ENCODE results near the gene KRTAP4-11. TPM values are rescaled to one million over a fixed set of nuclear protein-coding genes. Genes with fewer than 3 reads are reported as not detected.
"Not testable (repeated sequence)": the region's sequence is repeated elsewhere in the genome, so short reads cannot be mapped to it uniquely, and the experiment has no call there.

KRTAP4-11 gene
- total RNA-seq, 4 donors from 2014 or later, result not detected

DNA sequence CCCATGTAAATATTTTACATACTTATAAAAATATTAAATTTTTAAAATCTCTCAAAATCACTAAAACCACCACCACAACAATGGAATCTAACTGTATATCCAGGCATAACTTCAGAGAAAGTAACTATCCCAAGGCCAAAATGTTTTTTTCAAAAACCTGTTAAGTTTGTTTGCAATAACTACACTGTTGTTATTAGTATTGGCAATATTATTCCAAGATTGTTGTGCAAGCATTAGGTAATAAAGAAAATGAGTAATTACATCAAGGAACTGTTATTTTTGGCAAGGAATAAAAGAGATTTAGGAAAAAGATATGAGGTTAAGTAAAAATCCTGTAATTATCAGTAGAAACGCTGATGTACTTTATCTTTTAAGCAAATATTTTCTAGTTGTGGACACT, 9.2 kb upstream of the KRTAP4-11 start:
- H3K27ac ChIP-seq, result no peak overlapping the region
- peaks cover 12% of the 10 kb centered on the region for H3K27me3 ChIP-seq
- no peaks in the 10 kb centered on the region for H3K9me3 ChIP-seq
- WGBS, 2 donors (ENCODE audit: low coverage in 1 of 2), result 54 to 70% methylated on average over 1 of the region's 1 CpG
- intact Hi-C loops (cut with DNase I; ENCODE audit: low total_unique reads), result no loop called here
- in situ Hi-C loops (cut with MboI; ENCODE audit: low pct_ligation_motif_present in 1 of 4, low pct_unique_long_range_greater_than_20kb in 1 of 4, low sequenced_read_pairs in 3 of 4), result no loop called here
- DNase-seq, result no peak
- TF ChIP-seq, protein P1, sequence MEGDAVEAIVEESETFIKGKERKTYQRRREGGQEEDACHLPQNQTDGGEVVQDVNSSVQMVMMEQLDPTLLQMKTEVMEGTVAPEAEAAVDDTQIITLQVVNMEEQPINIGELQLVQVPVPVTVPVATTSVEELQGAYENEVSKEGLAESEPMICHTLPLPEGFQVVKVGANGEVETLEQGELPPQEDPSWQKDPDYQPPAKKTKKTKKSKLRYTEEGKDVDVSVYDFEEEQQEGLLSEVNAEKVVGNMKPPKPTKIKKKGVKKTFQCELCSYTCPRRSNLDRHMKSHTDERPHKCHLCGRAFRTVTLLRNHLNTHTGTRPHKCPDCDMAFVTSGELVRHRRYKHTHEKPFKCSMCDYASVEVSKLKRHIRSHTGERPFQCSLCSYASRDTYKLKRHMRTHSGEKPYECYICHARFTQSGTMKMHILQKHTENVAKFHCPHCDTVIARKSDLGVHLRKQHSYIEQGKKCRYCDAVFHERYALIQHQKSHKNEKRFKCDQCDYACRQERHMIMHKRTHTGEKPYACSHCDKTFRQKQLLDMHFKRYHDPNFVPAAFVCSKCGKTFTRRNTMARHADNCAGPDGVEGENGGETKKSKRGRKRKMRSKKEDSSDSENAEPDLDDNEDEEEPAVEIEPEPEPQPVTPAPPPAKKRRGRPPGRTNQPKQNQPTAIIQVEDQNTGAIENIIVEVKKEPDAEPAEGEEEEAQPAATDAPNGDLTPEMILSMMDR (IDR thresholded peaks at IDR 0.05), result no peak
- TF ChIP-seq POLR2A (IDR thresholded peaks at IDR 0.05) (no peak), POLR2AphosphoS5 (IDR thresholded peaks at IDR 0.05) (no peak), EP300 (IDR thresholded peaks at IDR 0.05; ENCODE audit: low read depth) (no peak)
- no peaks in the 10 kb centered on the region for H3K36me3 ChIP-seq
- no peak overlapping the region for H3K4me3 ChIP-seq
- H3K4me1 ChIP-seq, result no peaks in the 10 kb centered on the region

DNA sequence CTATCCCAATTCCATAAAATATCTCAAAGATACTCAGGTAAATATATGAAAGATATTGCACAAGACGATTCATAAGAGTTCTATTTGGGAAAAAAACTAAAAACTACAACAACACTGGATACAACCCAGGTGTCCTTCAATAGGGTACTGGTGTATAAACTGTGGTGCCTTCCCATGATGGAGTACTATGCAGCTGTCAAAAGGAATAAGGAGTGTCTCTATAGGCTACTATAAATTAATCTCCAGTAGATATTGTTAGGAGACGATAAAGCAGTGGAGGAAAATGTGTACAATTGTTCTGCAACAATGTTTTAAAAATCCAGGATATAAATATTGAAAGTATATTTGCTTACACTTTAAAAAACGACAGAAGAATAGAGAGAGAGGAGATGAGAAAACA, 8.2 kb upstream of the KRTAP4-11 start:
- no peak for DNase-seq
- Histone ChIP-seq H3K9me3 (no peaks in the 10 kb centered on the region), H3K4me1 (no peaks in the 10 kb centered on the region), H3K27me3 (peaks cover 12% of the 10 kb centered on the region), H3K27ac (no peak overlapping the region), H3K4me3 (no peak overlapping the region), H3K36me3 (no peaks in the 10 kb centered on the region)
- intact Hi-C loops (cut with DNase I; ENCODE audit: low total_unique reads) (no loop called here), in situ Hi-C loops (cut with MboI; ENCODE audit: low pct_ligation_motif_present in 1 of 4, low pct_unique_long_range_greater_than_20kb in 1 of 4, low sequenced_read_pairs in 3 of 4) (no loop called here)
- WGBS, 2 donors (ENCODE audit: low coverage in 1 of 2), result 76 to 79% methylated on average over 3 of the region's 3 CpGs
- TF ChIP-seq, protein P1 (IDR thresholded peaks at IDR 0.05), result no peak
- no peak for TF ChIP-seq POLR2A (IDR thresholded peaks at IDR 0.05)
- no peak for TF ChIP-seq EP300 (IDR thresholded peaks at IDR 0.05; ENCODE audit: low read depth)
- no peak for TF ChIP-seq POLR2AphosphoS5 (IDR thresholded peaks at IDR 0.05)

DNA sequence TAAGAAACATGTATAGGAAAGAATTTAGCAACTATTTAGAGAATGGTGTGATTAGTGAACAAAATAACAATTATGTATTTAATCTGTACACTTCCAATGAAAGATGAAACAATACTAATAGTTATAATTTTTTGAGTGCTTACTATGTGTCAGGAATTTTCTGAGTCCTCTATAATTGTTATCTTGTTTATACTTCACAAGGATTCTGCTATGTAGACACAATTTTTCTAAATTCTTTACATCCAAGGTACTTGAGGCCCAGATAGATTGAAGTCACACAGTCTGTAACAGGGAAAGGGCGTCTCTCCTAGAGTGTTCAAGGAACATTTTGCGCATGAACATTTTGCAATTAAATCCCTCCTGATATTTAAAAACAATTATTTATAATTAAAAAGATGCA, 6.9 kb upstream of the KRTAP4-11 start:
- intact Hi-C loops (cut with DNase I; ENCODE audit: low total_unique reads), result no loop called here
- H3K36me3 ChIP-seq, result no peaks in the 10 kb centered on the region
- H3K27ac ChIP-seq, result no peak overlapping the region
- no peak for DNase-seq
- H3K27me3 ChIP-seq, result peaks cover 12% of the 10 kb centered on the region
- no peak overlapping the region for H3K4me3 ChIP-seq
- no peaks in the 10 kb centered on the region for H3K9me3 ChIP-seq
- 89 to 94% methylated on average over 2 of the region's 2 CpGs for WGBS, 2 donors (ENCODE audit: low coverage in 1 of 2)
- TF ChIP-seq POLR2AphosphoS5 (IDR thresholded peaks at IDR 0.05) (no peak), POLR2A (IDR thresholded peaks at IDR 0.05) (no peak), EP300 (IDR thresholded peaks at IDR 0.05; ENCODE audit: low read depth) (no peak)
- TF ChIP-seq, protein P1 (IDR thresholded peaks at IDR 0.05), result no peak
- in situ Hi-C loops (cut with MboI; ENCODE audit: low pct_ligation_motif_present in 1 of 4, low pct_unique_long_range_greater_than_20kb in 1 of 4, low sequenced_read_pairs in 3 of 4), result no loop called here
- no peaks in the 10 kb centered on the region for H3K4me1 ChIP-seq

DNA sequence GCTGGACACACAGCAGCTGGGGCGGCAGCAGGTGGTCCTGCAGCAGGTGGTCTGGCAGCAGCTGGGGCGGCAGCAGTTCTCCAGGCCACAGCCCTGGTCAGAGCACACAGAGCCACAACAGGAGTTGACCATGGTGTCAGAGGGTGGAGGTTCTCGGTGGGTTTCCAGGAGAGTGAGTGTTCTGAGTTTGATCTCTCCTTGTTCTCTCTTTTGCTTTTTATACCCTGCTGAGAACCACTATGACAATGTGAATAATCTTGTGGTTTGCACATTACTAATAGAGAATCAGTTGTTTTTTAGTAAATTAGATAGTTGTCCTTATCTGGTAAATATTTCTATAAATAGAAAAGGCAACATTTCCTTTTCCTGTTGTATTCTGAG, 5.8 kb upstream of the KRTAP4-11 start, which contains the start of gene KRTAP4-12:
KRTAP4-12 (minus strand) TSS at position 192 of the 381 bp plus-strand sequence; CDS start at position 132, 60 bp downstream.
- 81% methylated on average over 3 of the region's 3 CpGs; no CpG with 5 or more reads in 1 of the 2 donors for WGBS, 2 donors (ENCODE audit: low coverage in 1 of 2)
- in situ Hi-C loops (cut with MboI; ENCODE audit: low pct_ligation_motif_present in 1 of 4, low pct_unique_long_range_greater_than_20kb in 1 of 4, low sequenced_read_pairs in 3 of 4); H3K36me3 ChIP-seq; intact Hi-C loops (cut with DNase I; ENCODE audit: low total_unique reads); DNase-seq; H3K4me1 ChIP-seq; H3K4me3 ChIP-seq; H3K27ac ChIP-seq; H3K9me3 ChIP-seq: not testable (repeated sequence)
- H3K27me3 ChIP-seq, result peaks cover 12% of the 10 kb centered on the region

DNA sequence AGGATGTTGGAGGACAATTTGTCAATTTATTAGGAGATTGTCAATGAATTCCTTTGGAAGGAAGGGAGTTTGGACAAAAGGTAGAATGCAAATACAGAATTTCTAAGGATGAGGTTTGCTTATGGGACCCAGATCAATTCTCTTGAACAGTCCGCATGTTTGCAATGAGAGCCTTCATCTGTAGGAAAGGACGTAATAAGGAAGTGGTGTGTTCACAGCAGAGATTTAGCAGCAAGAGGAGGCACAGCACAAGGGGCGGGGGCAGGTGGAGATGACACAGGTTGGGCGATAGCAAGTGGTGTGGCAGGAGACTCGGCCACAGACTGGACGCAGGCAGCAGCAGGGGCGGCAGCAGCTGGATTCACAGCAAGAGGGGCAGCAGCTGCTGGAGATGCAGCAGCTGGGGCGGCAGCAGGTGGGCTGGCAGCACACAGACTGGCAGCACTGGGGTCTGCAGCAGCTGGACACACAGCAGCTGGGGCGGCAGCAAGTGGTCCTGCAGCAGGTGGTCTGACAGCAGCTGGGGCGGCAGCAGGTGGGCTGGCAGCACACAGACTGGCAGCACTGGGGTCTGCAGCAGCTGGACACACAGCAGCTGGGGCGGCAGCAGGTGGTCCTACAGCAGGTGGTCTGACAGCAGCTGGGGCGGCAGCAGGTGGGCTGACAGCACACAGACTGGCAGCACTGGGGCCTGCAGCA, 5.3 kb upstream of the KRTAP4-11 start:
- H3K4me1 ChIP-seq; H3K27ac ChIP-seq; H3K9me3 ChIP-seq; in situ Hi-C loops (cut with MboI; ENCODE audit: low pct_ligation_motif_present in 1 of 4, low pct_unique_long_range_greater_than_20kb in 1 of 4, low sequenced_read_pairs in 3 of 4); H3K36me3 ChIP-seq; H3K4me3 ChIP-seq; DNase-seq; intact Hi-C loops (cut with DNase I; ENCODE audit: low total_unique reads): not testable (repeated sequence)
- WGBS, 2 donors (ENCODE audit: low coverage in 1 of 2), result 65 to 83% methylated on average over 2 to 12 of the region's 12 CpGs
- H3K27me3 ChIP-seq, result peaks cover 12% of the 10 kb centered on the region

Data from transverse colon (tissue), 4 donors.